Measurements from ENCODE around the gene SMNDC1.

DNA sequence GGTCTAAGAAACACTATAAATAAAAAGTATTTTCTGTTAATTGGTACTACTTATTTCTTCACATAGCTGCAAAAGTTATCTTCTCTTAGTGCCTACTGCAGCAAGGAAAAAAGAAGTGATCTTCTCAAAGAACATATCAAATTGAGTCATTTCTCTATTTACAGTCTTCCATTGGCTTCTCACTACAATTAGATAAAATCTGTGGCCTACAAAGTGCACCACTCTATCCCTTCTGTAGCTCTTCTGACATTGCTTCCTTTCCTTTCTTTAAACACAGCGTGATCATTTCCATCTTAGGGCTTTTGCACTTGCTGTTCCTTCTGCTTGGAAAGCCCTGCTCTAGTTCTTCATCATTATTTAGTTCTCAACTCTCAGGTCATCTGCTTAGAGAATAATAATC, 52.6 kb downstream of the SMNDC1 start:
- TF ChIP-seq, protein P1, sequence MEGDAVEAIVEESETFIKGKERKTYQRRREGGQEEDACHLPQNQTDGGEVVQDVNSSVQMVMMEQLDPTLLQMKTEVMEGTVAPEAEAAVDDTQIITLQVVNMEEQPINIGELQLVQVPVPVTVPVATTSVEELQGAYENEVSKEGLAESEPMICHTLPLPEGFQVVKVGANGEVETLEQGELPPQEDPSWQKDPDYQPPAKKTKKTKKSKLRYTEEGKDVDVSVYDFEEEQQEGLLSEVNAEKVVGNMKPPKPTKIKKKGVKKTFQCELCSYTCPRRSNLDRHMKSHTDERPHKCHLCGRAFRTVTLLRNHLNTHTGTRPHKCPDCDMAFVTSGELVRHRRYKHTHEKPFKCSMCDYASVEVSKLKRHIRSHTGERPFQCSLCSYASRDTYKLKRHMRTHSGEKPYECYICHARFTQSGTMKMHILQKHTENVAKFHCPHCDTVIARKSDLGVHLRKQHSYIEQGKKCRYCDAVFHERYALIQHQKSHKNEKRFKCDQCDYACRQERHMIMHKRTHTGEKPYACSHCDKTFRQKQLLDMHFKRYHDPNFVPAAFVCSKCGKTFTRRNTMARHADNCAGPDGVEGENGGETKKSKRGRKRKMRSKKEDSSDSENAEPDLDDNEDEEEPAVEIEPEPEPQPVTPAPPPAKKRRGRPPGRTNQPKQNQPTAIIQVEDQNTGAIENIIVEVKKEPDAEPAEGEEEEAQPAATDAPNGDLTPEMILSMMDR (IDR thresholded peaks at IDR 0.05; ENCODE audit: insufficient read depth, low read length): no peak
- TF ChIP-seq POLR2AphosphoS5 (IDR thresholded peaks at IDR 0.05; ENCODE audit: low read depth): no peak
- TF ChIP-seq, protein P2, sequence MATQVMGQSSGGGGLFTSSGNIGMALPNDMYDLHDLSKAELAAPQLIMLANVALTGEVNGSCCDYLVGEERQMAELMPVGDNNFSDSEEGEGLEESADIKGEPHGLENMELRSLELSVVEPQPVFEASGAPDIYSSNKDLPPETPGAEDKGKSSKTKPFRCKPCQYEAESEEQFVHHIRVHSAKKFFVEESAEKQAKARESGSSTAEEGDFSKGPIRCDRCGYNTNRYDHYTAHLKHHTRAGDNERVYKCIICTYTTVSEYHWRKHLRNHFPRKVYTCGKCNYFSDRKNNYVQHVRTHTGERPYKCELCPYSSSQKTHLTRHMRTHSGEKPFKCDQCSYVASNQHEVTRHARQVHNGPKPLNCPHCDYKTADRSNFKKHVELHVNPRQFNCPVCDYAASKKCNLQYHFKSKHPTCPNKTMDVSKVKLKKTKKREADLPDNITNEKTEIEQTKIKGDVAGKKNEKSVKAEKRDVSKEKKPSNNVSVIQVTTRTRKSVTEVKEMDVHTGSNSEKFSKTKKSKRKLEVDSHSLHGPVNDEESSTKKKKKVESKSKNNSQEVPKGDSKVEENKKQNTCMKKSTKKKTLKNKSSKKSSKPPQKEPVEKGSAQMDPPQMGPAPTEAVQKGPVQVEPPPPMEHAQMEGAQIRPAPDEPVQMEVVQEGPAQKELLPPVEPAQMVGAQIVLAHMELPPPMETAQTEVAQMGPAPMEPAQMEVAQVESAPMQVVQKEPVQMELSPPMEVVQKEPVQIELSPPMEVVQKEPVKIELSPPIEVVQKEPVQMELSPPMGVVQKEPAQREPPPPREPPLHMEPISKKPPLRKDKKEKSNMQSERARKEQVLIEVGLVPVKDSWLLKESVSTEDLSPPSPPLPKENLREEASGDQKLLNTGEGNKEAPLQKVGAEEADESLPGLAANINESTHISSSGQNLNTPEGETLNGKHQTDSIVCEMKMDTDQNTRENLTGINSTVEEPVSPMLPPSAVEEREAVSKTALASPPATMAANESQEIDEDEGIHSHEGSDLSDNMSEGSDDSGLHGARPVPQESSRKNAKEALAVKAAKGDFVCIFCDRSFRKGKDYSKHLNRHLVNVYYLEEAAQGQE (IDR thresholded peaks at IDR 0.05; ENCODE audit: insufficient replicate concordance, low read depth): no peak
- no peak for TF ChIP-seq GABPA (IDR thresholded peaks at IDR 0.05; ENCODE audit: low read depth)
